Left renal pelvis (tissue), 4 donors: ENCODE data around the gene C1QTNF2. TPM values are rescaled to one million over a fixed set of nuclear protein-coding genes. Genes with fewer than 3 reads are reported as not detected.

ENCODE experiments used
- DNase-seq, 4 donors: peaks; one replicate each; pipeline ENCODE4 v3.0.0-alpha.2; 2013; ENCODE audit warnings: low read depth in 4 of 4, low spot score in 3 of 4
- polyA plus RNA-seq, 4 donors: library from polyadenylated mRNA; unstranded; fragments of 120-200 nt; gene quantifications; one replicate each; pipeline ENCODE4 v1.2.1, GENCODE V29; 2013; ENCODE audit not compliant: insufficient read length in 4 of 4

The C1QTNF2 gene
- 10 to 100 TPM in 1 of 4 donors, 1 to 10 TPM in 3; 1.5 to 27.0 (median 2.4) TPM for polyA plus RNA-seq

- peak in 3 of 4 donors; percentile 38 to 47 (median 40) for DNase-seq
Observed at GRCh38 chr5:160369990-160370712, at the start of gene C1QTNF2. TSS of gene C1QTNF2 (minus strand) at chr5:160370626. CDS start at chr5:160355011, 15,615 bp downstream.

- no peak for DNase-seq
Observed at GRCh38 chr5:160420331-160420610, 49.8 kb upstream of the C1QTNF2 start.

GRCh38 chr5:160419458-160420330 is 49.3 kb upstream of the C1QTNF2 start:
- no peak for DNase-seq

DNA sequence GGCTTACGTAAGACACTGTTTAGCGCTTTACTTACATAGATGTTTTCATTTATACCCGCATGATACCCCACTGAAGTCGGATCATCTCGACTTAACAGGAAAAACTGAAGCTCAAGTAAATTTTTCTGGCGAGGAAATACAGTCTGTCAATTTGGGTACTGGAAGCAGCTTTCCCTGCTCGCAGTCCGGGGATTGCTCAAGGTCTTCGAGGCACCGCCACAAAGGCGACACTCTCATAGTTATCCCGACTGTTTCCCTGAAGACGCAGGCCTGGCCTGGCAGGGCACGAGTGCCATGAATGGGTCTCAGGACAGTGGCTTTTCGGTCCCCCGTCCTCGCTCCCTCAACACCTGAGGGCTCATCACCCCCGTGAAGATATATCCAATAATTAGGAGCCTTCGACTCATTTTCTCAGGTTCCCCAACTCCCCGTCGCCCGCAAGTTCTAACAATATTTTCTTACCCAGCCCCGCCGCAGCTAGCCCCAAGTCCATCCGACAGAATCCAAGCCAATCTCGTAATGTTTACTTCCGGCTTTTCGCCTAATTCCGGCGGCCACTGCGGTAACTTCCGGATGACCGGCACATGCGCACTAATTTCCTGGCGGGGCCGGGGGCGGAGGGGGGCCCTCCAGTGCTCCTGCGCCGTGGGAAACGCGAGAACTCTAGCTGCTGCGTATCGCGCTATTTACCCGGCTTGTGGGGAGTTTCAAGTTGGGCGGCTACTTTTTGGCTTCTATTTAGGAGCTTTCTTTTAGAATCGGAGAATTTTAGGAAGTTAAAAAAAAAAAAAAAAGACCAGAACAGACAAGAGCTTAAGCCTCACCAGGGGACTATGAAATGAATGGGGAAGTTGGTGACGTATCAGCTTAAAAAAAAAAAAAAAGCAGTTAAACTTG is 48.4 kb upstream of the C1QTNF2 start, which contains the start of gene SLU7:
Gene SLU7, minus strand, starts transcription at position 521 of the 897 bp plus-strand sequence. CDS start 3,787 bp downstream, outside the sequence.
- DNase-seq, result peak in 3 of 4 donors; percentile 91 to 94 (median 92)

DNA sequence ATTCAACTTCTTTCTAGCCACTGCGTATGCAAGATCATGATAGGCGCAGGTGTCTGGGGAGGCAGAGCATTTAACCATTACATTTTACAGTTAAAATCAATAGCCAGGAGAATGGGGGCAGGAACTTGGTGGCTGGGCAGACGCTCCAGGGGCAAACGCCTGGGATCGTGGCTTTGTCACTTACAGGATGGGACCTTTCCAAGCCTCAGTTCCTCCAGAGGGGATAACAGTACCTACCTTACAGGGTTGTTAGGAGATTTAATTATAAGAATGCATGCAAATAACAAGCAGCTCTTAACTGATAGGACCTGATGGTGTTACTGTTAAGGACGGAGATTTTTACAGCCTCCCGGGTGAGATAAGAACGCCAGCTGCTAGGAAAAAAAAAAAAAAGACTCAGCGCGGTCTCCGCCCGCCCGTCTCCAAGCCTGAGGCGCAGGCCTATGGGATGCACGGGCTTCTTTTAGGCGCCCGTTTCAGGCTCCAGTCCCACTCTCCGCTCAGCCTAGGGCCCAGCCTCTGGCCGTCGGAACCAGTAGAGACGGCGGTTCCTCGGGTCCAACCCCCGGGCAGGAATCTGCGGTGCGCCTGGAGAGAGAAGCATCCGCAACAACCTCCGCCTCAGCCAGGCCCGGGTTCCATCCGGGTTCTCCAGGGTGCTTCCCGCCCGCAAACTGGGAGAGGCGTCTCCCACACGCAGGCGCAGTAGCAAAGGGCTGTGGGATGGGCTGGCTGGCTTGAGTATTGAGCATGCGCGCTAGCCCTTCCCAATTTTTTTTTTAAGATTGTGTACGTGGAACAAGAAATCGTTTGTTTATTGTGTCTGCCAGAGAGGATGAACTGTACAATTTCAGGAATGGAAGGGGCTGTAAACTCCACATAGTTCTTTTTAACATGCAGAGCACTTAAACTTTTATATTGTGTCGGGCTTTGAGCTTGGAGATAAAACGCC is 29.3 kb upstream of the C1QTNF2 start, which contains the start of gene FAM200C:
Gene FAM200C, minus strand, starts transcription at position 653 of the 952 bp plus-strand sequence. CDS start 4,564 bp downstream, outside the sequence.
- DNase-seq, result peak; percentile 82 to 91 (median 86)

- DNase-seq, result no peak
Observed at GRCh38 chr5:160398806-160399205, 28.4 kb upstream of the C1QTNF2 start.

- no peak for DNase-seq
Observed at GRCh38 chr5:160397492-160397891, 27.1 kb upstream of the C1QTNF2 start.

DNA sequence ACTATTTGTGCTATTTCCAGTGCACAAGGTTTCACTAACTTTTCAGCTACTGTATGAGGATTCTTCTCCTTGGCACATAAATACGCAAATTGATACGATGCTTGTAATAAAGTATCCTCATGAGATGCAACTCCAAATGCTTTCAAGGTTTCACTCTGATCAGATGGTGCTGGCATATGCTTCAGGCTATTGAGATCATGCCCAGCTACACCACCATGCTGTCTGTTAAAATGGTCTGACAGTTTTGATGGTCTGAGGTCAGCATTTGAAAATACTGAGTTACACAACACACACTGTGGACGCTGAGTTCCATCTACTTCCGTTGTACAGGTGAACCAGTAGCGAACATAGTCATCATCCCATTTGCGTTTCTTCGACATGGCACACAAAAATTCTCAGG is 24.7 kb upstream of the C1QTNF2 start:
- no peak for DNase-seq

GRCh38 chr5:160390787-160391696 is 20.6 kb upstream of the C1QTNF2 start:
- no peak for DNase-seq

GRCh38 chr5:160387445-160387844 is 17.0 kb upstream of the C1QTNF2 start:
- no peak for DNase-seq

DNA sequence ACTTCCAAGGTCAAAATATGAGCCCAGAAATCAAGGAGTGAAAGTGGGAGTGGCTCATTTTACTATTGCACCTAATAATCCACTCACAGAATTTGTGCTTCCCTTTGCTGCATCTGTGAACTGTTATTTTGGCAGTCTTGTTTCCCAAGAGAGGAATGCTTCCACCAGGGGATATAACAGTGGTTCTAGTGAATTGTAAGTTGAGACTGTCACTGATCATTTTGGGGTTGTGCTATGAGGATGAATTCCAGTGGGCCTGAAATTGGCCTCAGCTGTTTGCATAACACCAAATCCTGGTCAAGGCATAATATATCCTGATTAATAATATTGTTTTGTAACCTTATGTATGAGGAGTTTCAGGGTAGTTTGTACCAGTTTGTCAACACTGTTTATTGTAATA is 15.1 kb upstream of the C1QTNF2 start:
- no peak for DNase-seq

- DNase-seq, result no peak
Observed at GRCh38 chr5:160384681-160385080, 14.3 kb upstream of the C1QTNF2 start.

- no peak for DNase-seq
Observed at GRCh38 chr5:160382346-160382745, 11.9 kb upstream of the C1QTNF2 start.

DNA sequence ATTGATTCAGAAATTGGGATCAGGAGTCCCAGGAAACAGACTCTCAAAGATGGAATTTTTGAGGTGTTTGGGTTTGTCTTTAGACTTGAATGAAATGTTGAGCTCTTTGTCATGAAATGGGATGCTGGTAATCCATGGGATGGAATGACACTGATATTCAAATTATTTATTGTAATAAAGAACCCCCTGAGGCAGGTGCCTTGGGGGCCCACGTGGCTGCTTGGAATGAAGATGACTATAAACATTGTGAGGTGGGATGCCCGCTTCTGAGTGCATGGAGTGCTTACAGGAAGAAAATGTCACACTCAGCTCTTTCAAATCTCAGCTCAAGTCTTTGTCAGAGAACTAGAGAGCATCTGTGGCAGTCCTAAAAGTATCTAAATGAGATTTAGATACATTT is 9.6 kb upstream of the C1QTNF2 start:
- DNase-seq, result no peak

- no peak for DNase-seq
Observed at GRCh38 chr5:160379511-160379910, 9.1 kb upstream of the C1QTNF2 start.

DNA sequence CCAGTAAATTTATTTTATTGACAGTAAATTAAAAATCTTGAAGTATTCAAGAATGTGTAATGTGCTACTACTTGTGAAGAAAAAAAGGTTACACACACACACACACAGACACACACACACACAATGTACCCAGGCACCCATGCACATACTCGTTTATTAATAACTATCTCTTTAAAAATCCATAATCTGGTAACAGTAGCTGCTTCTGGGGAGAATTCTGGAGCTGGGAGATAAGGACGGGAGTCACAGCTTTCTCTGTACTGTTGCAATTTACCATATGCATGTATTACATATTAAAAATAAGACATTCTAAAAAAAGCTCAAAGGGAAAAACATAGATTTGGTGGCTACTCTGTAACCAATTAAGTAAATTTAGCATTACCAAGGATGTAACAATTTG is 7.9 kb upstream of the C1QTNF2 start:
- DNase-seq, result no peak

GRCh38 chr5:160377651-160378050 is 7.2 kb upstream of the C1QTNF2 start:
- no peak for DNase-seq

DNA sequence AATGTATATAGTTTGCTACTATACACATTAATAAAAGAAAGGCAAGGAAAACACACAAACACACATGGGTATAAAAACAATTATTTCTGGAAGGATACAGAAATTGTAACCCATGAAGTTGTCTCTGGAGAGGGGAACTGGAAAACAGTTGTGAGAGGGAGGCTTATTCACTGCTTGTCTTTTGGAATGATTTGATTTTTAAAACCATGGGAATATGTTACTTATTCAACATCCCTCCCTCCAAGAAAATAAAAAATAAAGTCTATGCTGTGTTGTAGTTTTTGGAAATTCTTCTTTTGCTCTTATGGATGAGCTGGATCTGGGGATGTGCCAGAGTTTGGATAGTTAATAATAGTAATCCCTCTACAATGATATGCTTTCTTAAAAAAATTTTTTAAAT is 6.0 kb upstream of the C1QTNF2 start:
- no peak for DNase-seq
